K562 (cell line): Measurements from ENCODE around the gene MCC. TPM values are rescaled to one million over a fixed set of nuclear protein-coding genes. Genes with fewer than 3 reads are reported as not detected.

Experiments
- DIDO1 ChIP-seq: fragments of 450-650 bp; IDR thresholded peaks from 2 replicates; pipeline ENCODE4 v1.6.1; 2016; ENCODE audit warnings: low read depth, missing biosample characterization, missing genetic modification characterization
- ELK1 ChIP-seq: sonication (generic); formaldehyde crosslinking; IDR thresholded peaks from 2 replicates; pipeline ENCODE4 v1.8.1; 2022; ENCODE audit warnings: missing genetic modification reagents
- MYBL2 ChIP-seq, 2 experiments: fragments of 450-650 bp in 1 of 2; sonication (generic) in 1 of 2; formaldehyde crosslinking in 1 of 2; IDR thresholded peaks; 2 replicates each; pipeline versions ENCODE4 v1.6.1 to v1.8.1; 2017 to 2022; ENCODE audit warnings: borderline replicate concordance in 1 of 2, inconsistent platforms in 1 of 2, low read depth in 1 of 2, mild to moderate bottlenecking in 1 of 2, missing genetic modification reagents in 1 of 2, moderate library complexity in 1 of 2
- polyA plus RNA-seq, 8 experiments: library from polyadenylated mRNA; depleted of rRNA in 4 of 8; stranded (reverse) in 5 of 8; unstranded in 3 of 8; fragments of >200 nt; fragmentation: Nextera tagmentation in 2 of 8; fragmentation: Illumina TruSeq in 1 of 8; extraction: Ambion mirVana in 2 of 8; extraction: Trizol in 1 of 8; gene quantifications; 2 replicates each; pipeline versions ENCODE4 v1.2.1 to v1.2.3, GENCODE V29; 2011 to 2014; ENCODE audit warnings: inconsistent platforms in 1 of 8, missing spikeins in 1 of 8
- total RNA-seq, 7 experiments: library from RNA; depleted of rRNA in 6 of 7; stranded (reverse); fragments of >200 nt in 6 of 7; fragmentation: Illumina TruSeq in 2 of 7; extraction: Trizol in 2 of 7; gene quantifications; 2 replicates each; pipeline versions ENCODE4 v1.2.1 to v1.2.3, GENCODE V29; 2011 to 2021; ENCODE audit warnings: low replicate concordance in 1 of 7
- TF ChIP-seq, protein P1 (sequence below), 2 experiments: fragments of 450-650 bp; IDR thresholded peaks; 2 replicates each; pipeline ENCODE4 v1.6.1; 2016; ENCODE audit warnings: mild to moderate bottlenecking in 2 of 2, borderline replicate concordance in 1 of 2, low read depth in 1 of 2, moderate library complexity in 1 of 2
- TF ChIP-seq, protein P2 (sequence below): sonication (generic); formaldehyde crosslinking; IDR thresholded peaks from 2 replicates; pipeline ENCODE4 v1.8.0; 2022; ENCODE audit warnings: mild to moderate bottlenecking, missing genetic modification reagents

Gene MCC
- total and polyA plus RNA-seq, 9 of the 15 experiments (the other 6 are each of a cell fraction or from before 2014, with no cell fraction given): 0.04 to 0.24 (median 0.06) TPM; not detected in 1

GRCh38 chr5:113002423-113002822 lies 485.8 kb downstream of the MCC start (continued):
- TF ChIP-seq, protein P1, sequence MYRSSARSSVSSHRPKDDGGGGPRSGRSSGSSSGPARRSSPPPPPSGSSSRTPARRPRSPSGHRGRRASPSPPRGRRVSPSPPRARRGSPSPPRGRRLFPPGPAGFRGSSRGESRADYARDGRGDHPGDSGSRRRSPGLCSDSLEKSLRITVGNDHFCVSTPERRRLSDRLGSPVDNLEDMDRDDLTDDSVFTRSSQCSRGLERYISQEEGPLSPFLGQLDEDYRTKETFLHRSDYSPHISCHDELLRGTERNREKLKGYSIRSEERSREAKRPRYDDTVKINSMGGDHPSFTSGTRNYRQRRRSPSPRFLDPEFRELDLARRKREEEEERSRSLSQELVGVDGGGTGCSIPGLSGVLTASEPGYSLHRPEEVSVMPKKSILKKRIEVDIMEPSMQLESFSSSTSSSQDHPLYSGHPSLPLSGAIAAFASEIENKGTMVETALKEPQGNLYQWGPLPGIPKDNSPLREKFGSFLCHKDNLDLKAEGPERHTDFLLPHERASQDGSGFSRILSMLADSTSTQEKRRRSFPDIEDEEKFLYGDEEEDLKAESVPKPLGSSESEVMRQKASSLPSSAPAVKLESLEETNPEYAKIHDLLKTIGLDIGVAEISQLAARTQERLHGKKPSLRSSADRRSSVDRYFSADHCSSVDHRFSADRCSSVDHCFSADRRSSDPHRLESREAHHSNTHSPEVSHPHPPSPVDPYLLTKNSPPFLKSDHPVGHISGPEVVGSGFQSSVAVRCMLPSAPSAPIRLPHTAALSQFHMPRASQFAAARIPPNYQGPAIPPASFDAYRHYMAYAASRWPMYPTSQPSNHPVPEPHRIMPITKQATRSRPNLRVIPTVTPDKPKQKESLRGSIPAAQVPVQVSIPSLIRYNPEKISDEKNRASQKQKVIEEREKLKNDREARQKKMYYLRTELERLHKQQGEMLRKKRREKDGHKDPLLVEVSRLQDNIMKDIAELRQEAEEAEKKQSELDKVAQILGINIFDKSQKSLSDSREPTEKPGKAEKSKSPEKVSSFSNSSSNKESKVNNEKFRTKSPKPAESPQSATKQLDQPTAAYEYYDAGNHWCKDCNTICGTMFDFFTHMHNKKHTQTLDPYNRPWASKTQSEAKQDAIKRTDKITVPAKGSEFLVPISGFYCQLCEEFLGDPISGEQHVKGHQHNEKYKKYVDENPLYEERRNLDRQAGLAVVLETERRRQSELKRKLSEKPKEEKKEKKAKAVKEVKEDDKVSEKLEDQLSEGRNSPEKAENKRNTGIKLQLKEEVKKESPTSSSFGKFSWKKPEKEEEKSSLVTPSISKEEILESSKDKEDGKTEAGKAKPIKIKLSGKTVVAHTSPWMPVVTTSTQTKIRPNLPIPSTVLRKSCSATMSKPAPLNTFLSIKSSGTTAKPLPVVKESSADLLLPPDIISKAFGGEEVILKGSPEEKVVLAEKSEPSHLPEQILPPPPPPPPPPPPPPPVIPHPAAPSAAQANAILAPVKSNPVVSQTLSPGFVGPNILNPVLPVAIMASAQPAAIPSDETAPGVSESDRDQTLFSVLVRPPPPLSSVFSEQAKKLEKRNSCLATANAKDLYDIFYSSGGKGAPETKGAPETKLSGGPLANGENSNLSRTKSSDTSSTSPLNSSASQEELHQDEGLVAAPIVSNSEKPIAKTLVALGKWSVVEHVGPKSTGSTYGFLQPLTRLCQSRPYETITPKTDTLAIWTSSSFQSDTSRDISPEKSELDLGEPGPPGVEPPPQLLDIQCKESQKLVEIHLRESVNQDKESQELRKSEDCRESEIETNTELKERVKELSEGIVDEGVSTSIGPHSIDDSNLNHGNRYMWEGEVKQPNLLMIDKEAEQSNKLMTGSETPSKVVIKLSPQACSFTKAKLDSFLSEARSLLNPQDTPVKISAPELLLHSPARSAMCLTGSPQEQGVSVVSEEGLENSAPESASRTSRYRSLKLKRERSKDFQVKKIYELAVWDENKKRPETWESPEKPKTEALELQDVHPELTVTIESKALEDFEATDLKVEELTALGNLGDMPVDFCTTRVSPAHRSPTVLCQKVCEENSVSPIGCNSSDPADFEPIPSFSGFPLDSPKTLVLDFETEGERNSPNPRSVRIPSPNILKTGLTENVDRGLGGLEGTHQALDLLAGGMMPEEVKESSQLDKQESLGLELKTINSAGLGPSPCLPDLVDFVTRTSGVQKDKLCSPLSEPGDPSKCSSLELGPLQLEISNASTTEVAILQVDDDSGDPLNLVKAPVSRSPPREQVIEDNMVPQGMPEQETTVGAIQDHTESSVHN (IDR thresholded peaks at IDR 0.05; ENCODE audit: borderline replicate concordance in 1 of 2, low read depth in 1 of 2): no peak
- no peak for TF ChIP-seq ELK1 (CRISPR knock-in tag)
- TF ChIP-seq, protein P2, sequence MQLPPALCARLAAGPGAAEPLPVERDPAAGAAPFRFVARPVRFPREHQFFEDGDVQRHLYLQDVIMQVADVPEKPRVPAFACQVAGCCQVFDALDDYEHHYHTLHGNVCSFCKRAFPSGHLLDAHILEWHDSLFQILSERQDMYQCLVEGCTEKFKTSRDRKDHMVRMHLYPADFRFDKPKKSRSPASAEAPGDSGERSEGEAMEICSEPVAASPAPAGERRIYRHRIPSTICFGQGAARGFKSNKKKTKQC: no peak
- TF ChIP-seq DIDO1 (tag): no peak
- TF ChIP-seq MYBL2 (IDR thresholded peaks at IDR 0.05; ENCODE audit: low read depth): no peak
- TF ChIP-seq MYBL2 (CRISPR knock-in tag; IDR thresholded peaks at IDR 0.05; ENCODE audit: borderline replicate concordance): no peak
- TF ChIP-seq, all 486 proteins: peak for 0
